Subcutaneous adipose tissue (tissue), 4 donors: ENCODE results near the gene ZNF688. TPM values are rescaled to one million over a fixed set of nuclear protein-coding genes. Genes with fewer than 3 reads are reported as not detected.

Source experiments
- total RNA-seq, 4 donors: library from RNA; depleted of rRNA; stranded (reverse); fragments of >200 nt; gene quantifications; one replicate each; pipeline ENCODE4 v1.1.0, GENCODE V29; 2016
- TF ChIP-seq, protein P1 (sequence below): fragments of 450-650 bp; IDR thresholded peaks from one replicate; pipeline ENCODE4 v1.5.1; 2016; ENCODE audit warnings: low read depth, mild to moderate bottlenecking, control low read depth, antibody characterized with exemption, moderate library complexity

ZNF688 gene
- total RNA-seq, 4 donors from 2014 or later = 15.1 to 24.7 (median 17.0) TPM

DNA sequence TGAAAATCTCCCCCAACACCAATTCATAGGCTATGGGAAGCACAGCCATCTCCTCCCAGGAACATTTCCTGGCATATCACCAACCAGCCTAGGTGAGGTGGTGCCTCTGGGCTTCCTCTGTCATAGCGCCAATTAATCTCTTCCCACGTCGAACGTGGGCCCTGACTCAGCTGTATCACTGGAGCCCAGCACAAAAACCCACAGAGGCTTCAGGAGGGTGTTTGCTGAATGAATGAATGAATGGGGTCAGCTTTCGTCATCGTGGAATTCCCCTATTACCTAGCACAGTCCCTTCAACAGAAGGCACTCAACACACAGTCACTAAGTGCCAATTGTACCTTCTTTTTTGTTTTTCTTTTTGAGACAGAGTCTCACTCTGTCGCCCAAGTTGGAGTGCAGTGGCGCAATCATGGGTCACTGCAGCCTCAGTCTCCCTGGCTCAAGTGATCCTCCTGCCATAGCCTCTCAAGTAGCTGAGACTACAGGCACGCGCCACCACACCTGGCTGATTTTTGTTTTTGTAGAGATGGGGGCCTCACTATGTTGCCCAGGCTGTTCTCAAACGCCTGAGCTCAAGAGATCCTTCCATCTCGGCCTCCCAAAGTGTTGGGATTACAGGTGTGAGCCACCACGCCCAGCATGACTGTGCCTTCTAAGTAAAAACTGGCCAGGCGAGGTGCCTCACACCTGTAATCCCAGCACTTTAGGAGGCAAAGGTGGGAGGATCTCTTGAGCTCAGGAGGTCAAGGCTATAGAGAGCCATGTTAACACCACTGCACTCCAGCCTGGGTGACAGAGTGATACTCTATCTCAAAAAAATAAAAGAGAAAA is 4.1 kb downstream of the ZNF688 start:
- TF ChIP-seq, protein P1, sequence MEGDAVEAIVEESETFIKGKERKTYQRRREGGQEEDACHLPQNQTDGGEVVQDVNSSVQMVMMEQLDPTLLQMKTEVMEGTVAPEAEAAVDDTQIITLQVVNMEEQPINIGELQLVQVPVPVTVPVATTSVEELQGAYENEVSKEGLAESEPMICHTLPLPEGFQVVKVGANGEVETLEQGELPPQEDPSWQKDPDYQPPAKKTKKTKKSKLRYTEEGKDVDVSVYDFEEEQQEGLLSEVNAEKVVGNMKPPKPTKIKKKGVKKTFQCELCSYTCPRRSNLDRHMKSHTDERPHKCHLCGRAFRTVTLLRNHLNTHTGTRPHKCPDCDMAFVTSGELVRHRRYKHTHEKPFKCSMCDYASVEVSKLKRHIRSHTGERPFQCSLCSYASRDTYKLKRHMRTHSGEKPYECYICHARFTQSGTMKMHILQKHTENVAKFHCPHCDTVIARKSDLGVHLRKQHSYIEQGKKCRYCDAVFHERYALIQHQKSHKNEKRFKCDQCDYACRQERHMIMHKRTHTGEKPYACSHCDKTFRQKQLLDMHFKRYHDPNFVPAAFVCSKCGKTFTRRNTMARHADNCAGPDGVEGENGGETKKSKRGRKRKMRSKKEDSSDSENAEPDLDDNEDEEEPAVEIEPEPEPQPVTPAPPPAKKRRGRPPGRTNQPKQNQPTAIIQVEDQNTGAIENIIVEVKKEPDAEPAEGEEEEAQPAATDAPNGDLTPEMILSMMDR = no peak

GRCh38 chr16:30566531-30566930 is 5.0 kb downstream of the ZNF688 start:
- TF ChIP-seq, protein P1 = no peak

DNA sequence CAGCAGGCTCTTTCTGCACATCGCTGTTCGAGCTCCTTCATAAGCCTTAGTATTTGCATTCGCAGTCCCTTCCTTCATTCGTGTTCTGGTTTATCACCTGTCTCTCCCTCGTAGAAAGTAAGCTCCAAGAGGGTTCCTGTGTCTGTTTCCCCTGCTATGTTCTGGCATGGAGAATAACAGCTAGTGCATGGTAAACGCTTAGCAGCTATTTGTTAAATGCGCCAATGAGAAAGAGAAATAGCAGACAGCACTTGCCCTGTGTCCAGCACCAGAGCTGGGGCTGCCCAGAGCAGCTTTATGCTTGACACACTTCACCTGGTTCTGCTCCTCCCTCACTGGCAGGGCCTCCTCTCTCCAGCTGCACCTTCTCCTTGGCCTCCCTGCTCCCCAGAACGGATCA is 5.5 kb downstream of the ZNF688 start:
- TF ChIP-seq, protein P1 = no peak

DNA sequence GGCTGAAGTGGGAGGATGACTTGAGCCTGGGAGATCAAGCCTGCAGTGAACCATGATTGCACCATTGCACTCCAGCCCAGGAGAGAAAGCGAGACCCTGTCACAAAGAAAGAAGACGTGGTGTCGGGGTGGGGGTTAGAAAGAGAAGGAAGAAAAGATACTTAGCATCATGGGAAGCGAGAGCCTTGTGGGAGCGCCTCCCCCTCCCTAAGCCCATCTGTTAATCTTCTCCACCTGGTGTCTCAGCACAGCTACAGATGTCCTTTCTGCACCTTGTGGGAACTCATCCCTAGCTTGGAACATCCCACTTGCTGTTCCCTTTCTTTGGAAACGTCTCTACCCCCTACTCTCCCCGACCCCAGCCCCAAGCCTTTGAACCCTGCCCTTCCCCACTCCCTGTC is 6.0 kb downstream of the ZNF688 start:
- TF ChIP-seq, protein P1 = no peak

DNA sequence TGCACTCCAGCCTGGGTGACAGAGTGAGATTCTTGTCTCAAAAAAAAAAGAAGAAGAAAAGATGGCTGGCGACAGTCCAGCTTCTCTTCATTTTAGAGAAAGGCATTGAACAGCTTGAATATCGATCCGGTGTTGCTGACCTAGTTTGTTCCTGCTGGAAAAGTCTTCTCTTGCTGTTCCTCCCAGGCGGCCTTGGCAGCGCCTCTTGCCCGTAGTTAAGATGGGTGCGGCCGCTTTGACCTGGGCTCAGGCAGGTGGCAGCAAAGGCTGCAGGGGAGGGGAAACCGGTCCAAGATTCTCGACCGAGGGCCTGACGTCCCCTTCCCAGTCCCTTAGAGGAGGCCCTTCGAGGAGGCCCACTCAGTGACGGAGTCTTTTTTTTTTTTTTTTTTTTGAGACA is 9.5 kb downstream of the ZNF688 start:
- TF ChIP-seq, protein P1 = no peak

- TF ChIP-seq, protein P1 = no peak
Measured at GRCh38 chr16:30561089-30561816, 10.3 kb downstream of the ZNF688 start.

GRCh38 chr16:30559690-30560089 is 11.8 kb downstream of the ZNF688 start:
- TF ChIP-seq, protein P1 = no peak
